Body of pancreas (tissue), 4 donors: ENCODE results near the gene DUSP5.

Source experiments
- POLR2A ChIP-seq, 3 donors: fragments of 450-650 bp; IDR thresholded peaks; one replicate each; pipeline ENCODE4 v1.6.1; 2016; ENCODE audit warnings: antibody characterized with exemption in 3 of 3, mild to moderate bottlenecking in 2 of 3
- TF ChIP-seq, protein P1 (sequence below), 7 experiments: fragments of 450-650 bp in 4 of 7; fragments of 200-600 bp in 3 of 7; sonication (generic) in 3 of 7; IDR thresholded peaks; one replicate each; pipeline ENCODE4 v1.5.1; 2016 to 2019; ENCODE audit warnings: antibody characterized with exemption in 7 of 7

- TF ChIP-seq, protein P1, sequence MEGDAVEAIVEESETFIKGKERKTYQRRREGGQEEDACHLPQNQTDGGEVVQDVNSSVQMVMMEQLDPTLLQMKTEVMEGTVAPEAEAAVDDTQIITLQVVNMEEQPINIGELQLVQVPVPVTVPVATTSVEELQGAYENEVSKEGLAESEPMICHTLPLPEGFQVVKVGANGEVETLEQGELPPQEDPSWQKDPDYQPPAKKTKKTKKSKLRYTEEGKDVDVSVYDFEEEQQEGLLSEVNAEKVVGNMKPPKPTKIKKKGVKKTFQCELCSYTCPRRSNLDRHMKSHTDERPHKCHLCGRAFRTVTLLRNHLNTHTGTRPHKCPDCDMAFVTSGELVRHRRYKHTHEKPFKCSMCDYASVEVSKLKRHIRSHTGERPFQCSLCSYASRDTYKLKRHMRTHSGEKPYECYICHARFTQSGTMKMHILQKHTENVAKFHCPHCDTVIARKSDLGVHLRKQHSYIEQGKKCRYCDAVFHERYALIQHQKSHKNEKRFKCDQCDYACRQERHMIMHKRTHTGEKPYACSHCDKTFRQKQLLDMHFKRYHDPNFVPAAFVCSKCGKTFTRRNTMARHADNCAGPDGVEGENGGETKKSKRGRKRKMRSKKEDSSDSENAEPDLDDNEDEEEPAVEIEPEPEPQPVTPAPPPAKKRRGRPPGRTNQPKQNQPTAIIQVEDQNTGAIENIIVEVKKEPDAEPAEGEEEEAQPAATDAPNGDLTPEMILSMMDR (IDR thresholded peaks at IDR 0.05), result no peak
- TF ChIP-seq POLR2A (IDR thresholded peaks at IDR 0.05), result no peak
These were observed 50.3 kb downstream of the DUSP5 start for GRCh38 chr10:110548002-110548401.
